Measurements from ENCODE around the gene PLA2G2C. TPM values are rescaled to one million over a fixed set of nuclear protein-coding genes. Genes with fewer than 3 reads are reported as not detected.

The PLA2G2C gene
- total RNA-seq, 2 experiments from 2014 or later: 0.44 to 0.57 TPM

DNA sequence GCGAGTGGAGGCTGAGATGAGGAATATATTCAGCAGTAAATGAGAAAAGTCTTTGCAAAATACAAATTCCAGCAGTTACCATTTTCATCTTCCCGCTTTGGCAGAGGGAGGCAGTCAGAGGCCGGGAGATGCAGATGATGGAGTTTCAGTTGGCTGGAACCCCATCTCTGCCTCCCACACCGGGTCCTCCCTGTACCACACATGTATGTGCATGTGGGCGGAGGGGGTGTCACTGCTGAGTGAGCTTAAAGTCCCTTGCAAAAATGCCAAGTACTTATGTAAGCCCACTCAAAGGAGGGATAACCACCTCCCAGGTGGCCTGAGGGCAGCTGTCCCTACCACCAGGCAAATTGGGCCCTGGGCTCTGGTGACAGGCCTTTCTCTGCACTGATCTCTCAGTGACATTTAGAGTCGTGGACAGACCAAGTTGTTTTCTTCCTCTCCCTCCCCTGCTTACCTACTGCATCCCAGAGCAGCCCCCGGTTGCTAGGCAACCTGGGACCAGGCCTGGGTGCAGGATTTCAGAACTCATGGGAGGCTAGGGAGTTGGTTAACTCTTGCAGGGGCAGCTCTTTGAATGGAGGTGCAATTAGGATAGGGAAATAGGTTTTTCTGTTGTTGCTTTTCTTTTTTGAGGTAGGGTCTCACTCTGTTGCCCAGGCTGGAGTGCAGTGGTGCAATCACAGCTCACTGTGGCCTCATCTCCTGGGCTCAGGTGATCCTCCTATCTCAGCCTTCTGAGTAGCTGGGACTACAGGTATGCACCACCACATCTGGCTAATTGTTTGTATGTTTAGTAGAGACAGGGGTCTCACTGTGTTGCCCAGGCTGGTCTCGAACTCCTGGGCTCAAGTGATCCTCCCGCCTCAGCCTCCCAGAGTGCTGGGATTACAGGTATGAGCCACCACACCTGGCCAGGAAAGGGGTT, 17.5 kb downstream of the PLA2G2C start:
- H4K20me1 ChIP-seq (ENCODE audit: insufficient read depth, low read length): no peaks in the 10 kb centered on the region
- no peaks in the 10 kb centered on the region for H3K36me3 ChIP-seq (ENCODE audit: insufficient read depth, low read length)
- H3K4me3 ChIP-seq (ENCODE audit: low read depth, low read length, poor library complexity, severe bottlenecking): no peak overlapping the region
- H3K9me3 ChIP-seq (ENCODE audit: low read length): no peaks in the 10 kb centered on the region
- H3K9me2 ChIP-seq (ENCODE audit: insufficient read depth, low read length): no peaks in the 10 kb centered on the region
- H3K4me2 ChIP-seq (ENCODE audit: low read length): no peak overlapping the region
- peaks cover 60% of the 10 kb centered on the region for H3K4me1 ChIP-seq (ENCODE audit: insufficient read depth, low read length, poor library complexity, severe bottlenecking)
- no peak overlapping the region for H3K27ac ChIP-seq (ENCODE audit: low read depth, low read length, poor library complexity, severe bottlenecking)
- intact Hi-C loops (cut with micrococcal nuclease; ENCODE audit: unreplicated experiment): no loop called here
- H3K79me2 ChIP-seq (ENCODE audit: insufficient read depth, low read depth, low read length): no peaks in the 10 kb centered on the region
- DNase-seq (ENCODE audit: low spot score): no peak
- no peak overlapping the region for H2AFZ ChIP-seq (ENCODE audit: low read length)
- ChIA-PET CTCF (ENCODE audit: unreplicated experiment) (interaction anchor here (0.7 to 1.3 kb wide), 2 partner anchors 24 to 326 kb away, joined by 3 read pairs; no protein-coding TSS in a partner anchor), POLR2A (interaction anchor here (1.0 kb wide), 1 partner anchor 10 kb away, joined by 4 read pairs; no protein-coding TSS in a partner anchor)
- TF ChIP-seq, protein P1, sequence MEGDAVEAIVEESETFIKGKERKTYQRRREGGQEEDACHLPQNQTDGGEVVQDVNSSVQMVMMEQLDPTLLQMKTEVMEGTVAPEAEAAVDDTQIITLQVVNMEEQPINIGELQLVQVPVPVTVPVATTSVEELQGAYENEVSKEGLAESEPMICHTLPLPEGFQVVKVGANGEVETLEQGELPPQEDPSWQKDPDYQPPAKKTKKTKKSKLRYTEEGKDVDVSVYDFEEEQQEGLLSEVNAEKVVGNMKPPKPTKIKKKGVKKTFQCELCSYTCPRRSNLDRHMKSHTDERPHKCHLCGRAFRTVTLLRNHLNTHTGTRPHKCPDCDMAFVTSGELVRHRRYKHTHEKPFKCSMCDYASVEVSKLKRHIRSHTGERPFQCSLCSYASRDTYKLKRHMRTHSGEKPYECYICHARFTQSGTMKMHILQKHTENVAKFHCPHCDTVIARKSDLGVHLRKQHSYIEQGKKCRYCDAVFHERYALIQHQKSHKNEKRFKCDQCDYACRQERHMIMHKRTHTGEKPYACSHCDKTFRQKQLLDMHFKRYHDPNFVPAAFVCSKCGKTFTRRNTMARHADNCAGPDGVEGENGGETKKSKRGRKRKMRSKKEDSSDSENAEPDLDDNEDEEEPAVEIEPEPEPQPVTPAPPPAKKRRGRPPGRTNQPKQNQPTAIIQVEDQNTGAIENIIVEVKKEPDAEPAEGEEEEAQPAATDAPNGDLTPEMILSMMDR (conservative IDR thresholded peaks at IDR 0.05; ENCODE audit: low read length): no peak
- no peak for TF ChIP-seq EZH2phosphoT487 (IDR thresholded peaks at IDR 0.05; ENCODE audit: borderline replicate concordance, low read depth, low read length)
- BruUV-seq (replicated peaks): no TSS peak

DNA sequence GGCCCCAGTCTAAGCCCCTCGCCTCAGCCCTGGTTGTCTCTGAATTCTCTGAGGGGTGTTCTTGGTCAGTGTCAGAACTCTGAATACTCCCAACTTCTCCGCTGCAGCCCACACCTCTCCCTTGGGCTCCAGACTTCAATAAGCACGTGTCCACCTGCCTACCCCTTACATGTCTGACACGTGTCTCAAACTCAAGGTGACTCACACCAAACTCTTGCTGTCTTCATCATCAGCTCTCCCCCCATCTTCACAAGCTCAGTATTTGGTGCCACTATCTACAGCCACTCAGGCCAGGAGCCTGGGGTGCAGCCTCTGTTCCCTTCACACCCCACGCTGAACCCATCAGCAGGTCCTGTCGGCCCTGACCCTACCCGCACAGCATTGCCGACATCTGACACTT, 19.2 kb downstream of the PLA2G2C start:
- Histone ChIP-seq H3K27ac (ENCODE audit: low read depth, low read length, poor library complexity, severe bottlenecking) (no peak overlapping the region), H3K9me2 (ENCODE audit: insufficient read depth, low read length) (no peaks in the 10 kb centered on the region), H3K4me3 (ENCODE audit: low read depth, low read length, poor library complexity, severe bottlenecking) (no peak overlapping the region), H2AFZ (ENCODE audit: low read length) (0 out of 2 replicates have a peak overlapping the region, but pooled peaks have one; percentile 7), H4K20me1 (ENCODE audit: insufficient read depth, low read length) (no peaks in the 10 kb centered on the region), H3K4me2 (ENCODE audit: low read length) (no peak overlapping the region), H3K36me3 (ENCODE audit: insufficient read depth, low read length) (no peaks in the 10 kb centered on the region), H3K4me1 (ENCODE audit: insufficient read depth, low read length, poor library complexity, severe bottlenecking) (peaks cover 51% of the 10 kb centered on the region), H3K9me3 (ENCODE audit: low read length) (no peaks in the 10 kb centered on the region), H3K79me2 (ENCODE audit: insufficient read depth, low read depth, low read length) (no peaks in the 10 kb centered on the region)
- intact Hi-C loops (cut with micrococcal nuclease; ENCODE audit: unreplicated experiment): no loop called here
- BruUV-seq (replicated peaks): no TSS peak
- ChIA-PET POLR2A (no interaction called here), CTCF (ENCODE audit: unreplicated experiment) (no interaction called here)
- DNase-seq (ENCODE audit: low spot score): no peak
- TF ChIP-seq, protein P1 (conservative IDR thresholded peaks at IDR 0.05; ENCODE audit: low read length): no peak
- no peak for TF ChIP-seq EZH2phosphoT487 (IDR thresholded peaks at IDR 0.05; ENCODE audit: borderline replicate concordance, low read depth, low read length)

DNA sequence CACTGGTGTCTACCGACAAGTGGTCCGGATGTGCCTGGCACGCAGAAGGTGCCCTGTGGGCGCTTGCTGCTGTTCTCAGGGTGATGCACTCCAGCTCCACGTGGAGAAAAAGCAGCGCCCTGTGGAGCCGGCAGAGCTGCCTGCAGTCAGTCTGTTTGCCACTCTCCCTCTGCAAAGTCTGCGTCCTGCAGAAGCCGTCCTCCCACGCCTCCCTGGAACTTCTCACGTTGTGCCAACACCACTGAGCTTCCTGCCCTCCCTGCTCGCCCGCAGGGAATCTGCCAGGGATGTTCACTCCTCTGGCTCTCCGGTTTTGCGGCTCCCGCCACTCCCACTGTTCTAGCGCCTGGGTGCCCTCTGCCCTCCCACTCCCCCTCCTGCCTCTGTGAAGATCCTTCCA, 20.3 kb downstream of the PLA2G2C start:
- Histone ChIP-seq H3K9me3 (ENCODE audit: low read length) (no peaks in the 10 kb centered on the region), H3K36me3 (ENCODE audit: insufficient read depth, low read length) (no peaks in the 10 kb centered on the region), H3K4me1 (ENCODE audit: insufficient read depth, low read length, poor library complexity, severe bottlenecking) (peaks cover 42% of the 10 kb centered on the region), H2AFZ (ENCODE audit: low read length) (no peak overlapping the region), H3K79me2 (ENCODE audit: insufficient read depth, low read depth, low read length) (no peaks in the 10 kb centered on the region), H3K4me3 (ENCODE audit: low read depth, low read length, poor library complexity, severe bottlenecking) (no peak overlapping the region), H3K4me2 (ENCODE audit: low read length) (no peak overlapping the region), H3K9me2 (ENCODE audit: insufficient read depth, low read length) (no peaks in the 10 kb centered on the region), H4K20me1 (ENCODE audit: insufficient read depth, low read length) (no peaks in the 10 kb centered on the region), H3K27ac (ENCODE audit: low read depth, low read length, poor library complexity, severe bottlenecking) (no peak overlapping the region)
- no TSS peak for BruUV-seq (replicated peaks)
- intact Hi-C loops (cut with micrococcal nuclease; ENCODE audit: unreplicated experiment): no loop called here
- no peak for DNase-seq (ENCODE audit: low spot score)
- ChIA-PET CTCF (ENCODE audit: unreplicated experiment) (interaction anchor here (0.5 to 1.1 kb wide), 2 partner anchors 47 to 324 kb away, joined by 3 to 4 read pairs; no protein-coding TSS in a partner anchor), POLR2A (no interaction called here)
- no peak for TF ChIP-seq EZH2phosphoT487 (IDR thresholded peaks at IDR 0.05; ENCODE audit: borderline replicate concordance, low read depth, low read length)
- TF ChIP-seq, protein P1 (conservative IDR thresholded peaks at IDR 0.05; ENCODE audit: low read length): no peak

Measured in OCI-LY7 (cell line).